ENCODE measurements around the gene SIL1. TPM values are rescaled to one million over a fixed set of nuclear protein-coding genes. Genes with fewer than 3 reads are reported as not detected.

The SIL1 gene
- total and polyA plus RNA-seq, 2 donors (not counting 3 experiments of a cell fraction or from before 2014, with no cell fraction given) = 47.6 to 67.2 TPM

- ChIA-PET POLR2A (no interaction called here), CTCF (no interaction called here)
- no peaks in the 10 kb centered on the region for H3K9me1 ChIP-seq (replicated peaks; ENCODE audit: control insufficient read depth, extremely low read depth, insufficient read depth, low read length)
- no peaks in the 10 kb centered on the region for H3K9me3 ChIP-seq (replicated peaks; ENCODE audit: control insufficient read depth, insufficient read depth, low read length)
- H3K4me2 ChIP-seq (ENCODE audit: insufficient read depth, low read length) = no peak overlapping the region
- dilution Hi-C loops (cut with MboI; ENCODE audit: extremely low pct_ligation_motif_present, low sequenced_read_pairs) = no loop called here
- TF ChIP-seq GATA2 (IDR thresholded peaks at IDR 0.05; ENCODE audit: insufficient read depth, insufficient read length, low read depth, low read length) (no peak), JUN (IDR thresholded peaks at IDR 0.05; ENCODE audit: borderline replicate concordance, insufficient read depth, insufficient read length, low read depth) (no peak), MYC (IDR thresholded peaks at IDR 0.05; ENCODE audit: low read depth, low read length) (no peak), POLR2A (IDR thresholded peaks at IDR 0.05; ENCODE audit: low read depth, low read length) (no peak), CTCF (IDR thresholded peaks at IDR 0.05; ENCODE audit: extremely low read depth in 1 of 2, insufficient read depth in 1 of 2, low read depth in 1 of 2, low read length in 2 of 2) (no peak), EZH2 (IDR thresholded peaks at IDR 0.05; ENCODE audit: borderline replicate concordance, low read depth, low read length, severe bottlenecking) (no peak), POLR2AphosphoS5 (IDR thresholded peaks at IDR 0.05; ENCODE audit: insufficient read depth, low read depth, low read length) (no peak), FOS (IDR thresholded peaks at IDR 0.05; ENCODE audit: borderline replicate concordance, insufficient read depth, low read length) (no peak)
- TF ChIP-seq, protein P1, sequence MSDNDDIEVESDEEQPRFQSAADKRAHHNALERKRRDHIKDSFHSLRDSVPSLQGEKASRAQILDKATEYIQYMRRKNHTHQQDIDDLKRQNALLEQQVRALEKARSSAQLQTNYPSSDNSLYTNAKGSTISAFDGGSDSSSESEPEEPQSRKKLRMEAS (IDR thresholded peaks at IDR 0.05; ENCODE audit: insufficient read depth, insufficient read length) = no peak
- H3K36me3 ChIP-seq (ENCODE audit: control insufficient read depth in 2 of 2, extremely low read depth in 1 of 2, insufficient read depth in 2 of 2, low read length in 2 of 2) = no peaks in the 10 kb centered on the region
- H3K4me1 ChIP-seq (ENCODE audit: control insufficient read depth, extremely low read depth, insufficient read depth, low read length) = no peaks in the 10 kb centered on the region
- BruUV-seq (replicated peaks) = no TSS peak
- H4K20me1 ChIP-seq (replicated peaks; ENCODE audit: control insufficient read depth, extremely low read depth, insufficient read depth, low read length) = no peaks in the 10 kb centered on the region
- no peak overlapping the region for H3K9ac ChIP-seq (replicated peaks; ENCODE audit: extremely low read depth, insufficient read depth, low read length)
- intact Hi-C loops (cut with micrococcal nuclease) = no loop called here
- H3K79me2 ChIP-seq (ENCODE audit: control insufficient read depth, insufficient read depth, low read length) = no peaks in the 10 kb centered on the region
- no peak overlapping the region for H3K4me3 ChIP-seq (replicated peaks in 1 of 3; ENCODE audit: insufficient read depth in 1 of 3, low read depth in 1 of 3, low read length in 3 of 3)
- no peak for DNase-seq (ENCODE audit: low read depth, low spot score)
- H3K27me3 ChIP-seq (ENCODE audit: control insufficient read depth in 2 of 2, insufficient read depth in 2 of 2, low read length in 2 of 2) = no peaks in the 10 kb centered on the region
- no peak overlapping the region for H2AFZ ChIP-seq (ENCODE audit: low read depth, low read length)
- no peak overlapping the region for H3K27ac ChIP-seq (ENCODE audit: insufficient read depth, low read depth, low read length)
- FAIRE-seq = no peak
These were observed 147.7 kb downstream of the SIL1 start for GRCh38 chr5:139050432-139050831.
